HL-60 (cell line): Measurements from ENCODE around the gene ATP5PB.

Experiments
- CTCF ChIP-seq: IDR thresholded peaks from one replicate; pipeline ENCODE4 v1.5.1; 2011; ENCODE audit warnings: low read length, control low read depth, inconsistent platforms; ENCODE audit not compliant: insufficient read depth
- REST ChIP-seq: IDR thresholded peaks from 2 replicates; pipeline ENCODE4 v1.6.1; 2012; ENCODE audit warnings: low read depth; ENCODE audit not compliant: insufficient replicate concordance

- no peak for TF ChIP-seq REST
- TF ChIP-seq CTCF, result no peak
Observed at GRCh38 chr1:111412839-111413238, 36.4 kb upstream of the ATP5PB start.
